ENCODE data around the gene LDLRAD2. TPM values are rescaled to one million over a fixed set of nuclear protein-coding genes. Genes with fewer than 3 reads are reported as not detected.
A peak's percentile ranks its signal among the peaks of the same experiment; 100 is the strongest.

The LDLRAD2 gene
- total RNA-seq, 1 experiment from 2014 or later: 1.0 TPM

DNA sequence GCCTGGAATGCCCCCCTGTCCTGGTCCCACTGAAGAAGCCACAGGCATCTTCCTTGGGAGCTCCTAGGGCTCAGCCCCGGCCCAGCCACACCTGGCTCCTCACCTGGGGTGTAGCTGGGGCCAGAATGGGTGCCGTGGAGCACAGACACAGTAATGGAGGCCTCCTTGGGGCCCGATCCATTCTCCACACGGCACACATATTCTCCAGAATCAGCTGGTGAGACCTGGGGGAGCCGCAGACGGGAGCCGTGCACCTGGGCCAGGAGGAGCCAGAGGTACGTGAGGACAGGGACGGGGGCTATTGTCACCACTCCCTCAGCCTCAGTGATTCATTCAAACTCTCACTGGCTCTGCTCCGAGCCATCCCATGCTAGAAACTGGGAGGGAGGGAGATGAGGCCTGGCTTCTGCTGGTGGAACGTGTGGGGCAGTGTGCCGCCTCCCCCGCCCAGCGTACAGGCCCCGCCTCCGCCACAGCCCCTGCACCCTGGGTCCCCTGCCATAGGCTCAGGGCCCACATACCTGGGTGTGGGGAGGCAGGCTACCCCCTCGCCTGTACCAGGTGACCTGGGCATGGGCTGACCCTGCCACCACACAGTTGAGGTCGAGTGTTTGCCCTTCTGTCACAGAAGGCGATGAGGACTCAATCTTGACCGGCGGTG lies 42.2 kb downstream of the LDLRAD2 start:
- Mint-ChIP-seq H3K9me3 (no peaks in the 10 kb centered on the region), H3K27me3 (ENCODE audit: low read depth) (no peaks in the 10 kb centered on the region), H3K4me3 (no peak overlapping the region), H3K27ac (peak overlapping the region in 1 of 3 experiments; percentile 24; a peak in 1 of 7 replicates), H3K4me1 (no peaks in the 10 kb centered on the region), H3K36me3 (ENCODE audit: insufficient read depth in 1 of 3, low read depth in 3 of 3) (peaks cover 9 to 62% (median 59%) of the 10 kb centered on the region in 3 experiments; a peak in 6 of 7 replicates)
- TF ChIP-seq, protein P1, sequence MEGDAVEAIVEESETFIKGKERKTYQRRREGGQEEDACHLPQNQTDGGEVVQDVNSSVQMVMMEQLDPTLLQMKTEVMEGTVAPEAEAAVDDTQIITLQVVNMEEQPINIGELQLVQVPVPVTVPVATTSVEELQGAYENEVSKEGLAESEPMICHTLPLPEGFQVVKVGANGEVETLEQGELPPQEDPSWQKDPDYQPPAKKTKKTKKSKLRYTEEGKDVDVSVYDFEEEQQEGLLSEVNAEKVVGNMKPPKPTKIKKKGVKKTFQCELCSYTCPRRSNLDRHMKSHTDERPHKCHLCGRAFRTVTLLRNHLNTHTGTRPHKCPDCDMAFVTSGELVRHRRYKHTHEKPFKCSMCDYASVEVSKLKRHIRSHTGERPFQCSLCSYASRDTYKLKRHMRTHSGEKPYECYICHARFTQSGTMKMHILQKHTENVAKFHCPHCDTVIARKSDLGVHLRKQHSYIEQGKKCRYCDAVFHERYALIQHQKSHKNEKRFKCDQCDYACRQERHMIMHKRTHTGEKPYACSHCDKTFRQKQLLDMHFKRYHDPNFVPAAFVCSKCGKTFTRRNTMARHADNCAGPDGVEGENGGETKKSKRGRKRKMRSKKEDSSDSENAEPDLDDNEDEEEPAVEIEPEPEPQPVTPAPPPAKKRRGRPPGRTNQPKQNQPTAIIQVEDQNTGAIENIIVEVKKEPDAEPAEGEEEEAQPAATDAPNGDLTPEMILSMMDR (conservative IDR thresholded peaks at IDR 0.05): no peak
- Histone ChIP-seq H2AFZ (ENCODE audit: low read length) (no peak overlapping the region), H3K27ac (ENCODE audit: insufficient read length, low read depth, low read length) (no peak overlapping the region), H3K9ac (ENCODE audit: extremely low read depth, insufficient read length, low read length) (no peak overlapping the region), H2AK5ac (ENCODE audit: insufficient read length, low read length) (no peak overlapping the region), H3K4me2 (ENCODE audit: insufficient read depth, insufficient read length, low read length) (no peak overlapping the region), H3K23me2 (ENCODE audit: insufficient read length, low read depth, low read length, poor library complexity, severe bottlenecking) (no peaks in the 10 kb centered on the region), H4K8ac (replicated peaks; ENCODE audit: insufficient read length, low read depth, low read length) (no peak overlapping the region), H2BK12ac (ENCODE audit: insufficient read length, low read depth, low read length) (no peak overlapping the region), H3K79me2 (ENCODE audit: insufficient read depth, low read length) (no peaks in the 10 kb centered on the region), H3K56ac (ENCODE audit: insufficient read length, low read depth, low read length) (no peak overlapping the region), H4K5ac (ENCODE audit: insufficient read length, low read depth, low read length) (no peak overlapping the region), H3K4me1 (ENCODE audit: insufficient read depth, low read length) (no peaks in the 10 kb centered on the region), H3K23ac (ENCODE audit: insufficient read length, low read depth, low read length) (no peak overlapping the region), H2BK5ac (ENCODE audit: insufficient read length, low read length) (no peak overlapping the region), H2BK120ac (ENCODE audit: low read depth, low read length, poor library complexity, severe bottlenecking) (no peak overlapping the region), H2BK20ac (ENCODE audit: low read depth, low read length, poor library complexity, severe bottlenecking) (no peak overlapping the region), H3K79me1 (ENCODE audit: insufficient read depth, low read depth, low read length, poor library complexity, severe bottlenecking) (no peaks in the 10 kb centered on the region), H3K27me3 (ENCODE audit: insufficient read depth, low read length) (no peaks in the 10 kb centered on the region), H4K20me1 (ENCODE audit: control insufficient read depth, insufficient read depth, insufficient read length) (no peaks in the 10 kb centered on the region), H3K14ac (ENCODE audit: insufficient read depth, low read length) (no peak overlapping the region), H3K18ac (ENCODE audit: insufficient read length, low read depth, low read length) (no peak overlapping the region), H4K91ac (ENCODE audit: insufficient read length, low read depth, low read length) (no peak overlapping the region), H2BK15ac (ENCODE audit: low read depth, low read length) (no peak overlapping the region), H3T11ph (ENCODE audit: low read length) (no peak overlapping the region), H3K4ac (ENCODE audit: low read depth, low read length) (no peak overlapping the region), H3K9me3 (ENCODE audit: control insufficient read depth, low read depth, low read length) (no peaks in the 10 kb centered on the region)
- no peak for DNase-seq
- no CpG with 5 or more reads among the region's 21 CpGs for WGBS (ENCODE audit: extremely low coverage, insufficient read length, low lambda C conversion rate)
